Stimulated activated CD8-positive, alpha-beta memory T cell treated with anti-CD3 and anti-CD28 coated beads, Interleukin-12 subunit alpha, Interleukin-12 subunit beta, amount 100 ng/mL, for 24 hours (primary cell): ENCODE data around the gene CYB561A3.

Experiments used
- DNase-seq: peaks from one replicate; pipeline ENCODE4 v3.0.0-alpha.2; 2020; ENCODE audit errors: extremely low read depth

Gene CYB561A3

DNA sequence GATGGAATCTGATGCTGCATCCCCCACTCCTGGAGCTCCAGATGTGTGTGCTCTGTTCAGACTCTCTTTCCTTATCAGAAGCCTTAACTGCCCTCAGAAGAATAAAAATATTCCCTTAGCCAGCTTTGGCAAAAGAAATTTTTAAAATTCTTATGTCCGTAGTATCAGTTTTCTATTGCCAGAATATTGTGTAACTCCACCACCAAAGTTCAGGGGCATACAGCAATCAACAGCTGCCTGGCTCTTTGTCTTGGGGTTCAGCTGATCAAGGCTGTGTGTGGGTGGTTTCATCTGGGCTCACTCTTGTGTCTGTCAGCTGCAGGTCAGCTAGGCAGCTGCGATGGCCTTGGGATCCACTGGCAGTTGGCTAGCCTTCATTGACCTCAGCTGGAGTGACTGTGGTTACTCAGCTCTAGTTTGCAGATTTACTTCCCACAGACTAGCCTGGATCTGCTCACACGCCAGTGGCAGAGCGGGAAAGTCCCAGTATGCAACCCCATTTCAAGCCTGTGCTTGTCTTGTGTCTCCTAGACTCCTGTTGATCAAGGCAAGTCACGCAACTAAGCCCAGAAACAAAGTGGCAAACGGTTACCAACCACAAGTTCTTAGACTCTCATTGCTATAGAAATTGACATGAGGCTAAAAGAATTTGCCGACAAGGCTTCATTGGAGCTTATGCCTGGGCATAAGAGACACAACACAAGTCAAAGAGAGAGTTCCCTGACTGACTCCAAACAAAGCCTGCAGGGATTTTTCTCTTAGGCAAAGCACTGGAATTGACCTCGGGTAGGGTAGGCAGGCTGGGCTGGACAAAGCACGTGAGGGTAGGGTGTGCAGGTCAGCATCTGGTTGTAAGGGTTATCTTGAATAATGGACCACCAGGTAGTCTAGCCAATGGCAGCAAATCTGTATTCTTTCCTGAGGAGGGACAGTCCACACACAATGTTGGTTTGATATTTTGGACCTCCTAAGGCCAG, 8.0 kb upstream of the CYB561A3 start:
- DNase-seq: no peak

DNA sequence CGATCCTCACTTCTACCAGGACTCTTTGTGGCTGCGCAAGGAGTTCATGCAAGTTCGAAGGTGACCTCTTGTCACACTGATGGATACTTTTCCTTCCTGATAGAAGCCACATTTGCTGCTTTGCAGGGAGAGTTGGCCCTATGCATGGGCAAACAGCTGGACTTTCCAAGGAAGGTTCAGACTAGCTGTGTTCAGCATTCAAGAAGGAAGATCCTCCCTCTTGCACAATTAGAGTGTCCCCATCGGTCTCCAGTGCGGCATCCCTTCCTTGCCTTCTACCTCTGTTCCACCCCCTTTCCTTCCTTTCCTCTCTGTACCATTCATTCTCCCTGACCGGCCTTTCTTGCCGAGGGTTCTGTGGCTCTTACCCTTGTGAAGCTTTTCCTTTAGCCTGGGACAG, 7.0 kb upstream of the CYB561A3 start:
- no peak for DNase-seq

GRCh38 chr11:61367406-61367805, 5.7 kb upstream of the CYB561A3 start:
- no peak for DNase-seq

- DNase-seq: no peak
Measured at GRCh38 chr11:61364012-61364675, 2.5 kb upstream of the CYB561A3 start.

GRCh38 chr11:61362542-61362875, 827 bp upstream of the CYB561A3 start:
- DNase-seq: no peak

DNA sequence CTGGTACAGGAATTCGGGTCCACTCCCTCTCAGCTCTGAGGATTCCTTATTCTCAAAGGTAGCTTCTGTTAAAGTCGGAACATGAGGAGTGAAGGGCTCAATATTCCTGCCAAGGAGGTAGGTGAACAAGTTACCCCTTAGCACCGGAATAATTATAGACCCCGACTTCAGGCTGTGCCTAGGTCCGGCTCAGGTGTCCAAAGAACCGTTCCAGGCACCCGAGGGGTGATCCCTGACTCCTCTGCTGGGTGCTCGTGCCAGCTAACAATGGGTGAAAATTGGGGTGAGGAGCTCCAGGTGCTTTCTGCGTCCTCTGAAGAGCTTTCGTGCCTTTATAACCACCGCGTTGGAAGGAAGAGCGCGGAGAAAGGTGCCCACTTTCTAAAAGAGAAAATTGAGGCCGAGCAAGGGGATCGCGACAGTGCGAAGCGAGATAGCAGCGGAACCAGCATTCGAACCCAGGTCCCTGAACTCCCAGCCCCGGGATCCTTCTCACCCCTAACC, 393 bp downstream of the CYB561A3 start:
- DNase-seq: no peak

DNA sequence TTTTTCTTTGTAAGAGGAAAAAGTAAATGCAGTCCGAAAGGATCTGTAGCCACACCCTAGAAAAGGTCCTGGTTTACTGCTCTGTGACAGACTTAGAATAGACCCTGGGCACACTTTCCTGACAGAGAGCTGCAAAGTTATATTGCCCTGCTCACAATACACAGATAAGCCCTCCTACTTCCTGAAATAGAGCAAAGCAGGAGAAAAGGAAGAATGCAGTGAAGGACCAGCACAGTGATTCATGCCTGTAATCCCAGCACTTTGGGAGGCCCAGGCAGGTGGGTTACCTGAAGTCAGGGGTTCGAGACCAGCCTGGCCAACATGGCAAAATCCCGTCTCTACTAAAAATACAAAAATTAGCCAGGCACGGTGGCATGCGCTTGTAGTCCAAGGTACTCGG, 2.2 kb downstream of the CYB561A3 start:
- no peak for DNase-seq

DNA sequence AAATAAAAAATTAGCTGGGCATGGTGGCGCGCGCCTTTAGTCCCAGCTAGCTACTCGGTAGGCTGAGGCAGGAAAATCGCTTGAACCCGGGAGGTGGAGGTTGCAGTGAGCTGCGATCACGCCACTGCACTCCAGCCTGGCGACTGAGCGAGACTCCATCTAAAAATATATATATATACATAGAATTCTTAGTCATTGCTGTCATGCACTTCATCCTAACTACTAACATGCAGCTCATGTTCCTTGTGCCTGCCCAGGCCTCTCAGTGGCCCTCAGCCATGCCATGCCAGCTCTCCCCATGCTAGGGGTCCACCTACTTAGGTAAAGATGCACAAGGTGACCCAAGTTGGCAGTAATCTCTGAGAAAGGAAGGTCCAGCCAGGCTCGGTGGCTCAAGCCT, 3.1 kb downstream of the CYB561A3 start:
- no peak for DNase-seq

GRCh38 chr11:61357894-61358239, 3.8 kb downstream of the CYB561A3 start:
- DNase-seq: no peak

DNA sequence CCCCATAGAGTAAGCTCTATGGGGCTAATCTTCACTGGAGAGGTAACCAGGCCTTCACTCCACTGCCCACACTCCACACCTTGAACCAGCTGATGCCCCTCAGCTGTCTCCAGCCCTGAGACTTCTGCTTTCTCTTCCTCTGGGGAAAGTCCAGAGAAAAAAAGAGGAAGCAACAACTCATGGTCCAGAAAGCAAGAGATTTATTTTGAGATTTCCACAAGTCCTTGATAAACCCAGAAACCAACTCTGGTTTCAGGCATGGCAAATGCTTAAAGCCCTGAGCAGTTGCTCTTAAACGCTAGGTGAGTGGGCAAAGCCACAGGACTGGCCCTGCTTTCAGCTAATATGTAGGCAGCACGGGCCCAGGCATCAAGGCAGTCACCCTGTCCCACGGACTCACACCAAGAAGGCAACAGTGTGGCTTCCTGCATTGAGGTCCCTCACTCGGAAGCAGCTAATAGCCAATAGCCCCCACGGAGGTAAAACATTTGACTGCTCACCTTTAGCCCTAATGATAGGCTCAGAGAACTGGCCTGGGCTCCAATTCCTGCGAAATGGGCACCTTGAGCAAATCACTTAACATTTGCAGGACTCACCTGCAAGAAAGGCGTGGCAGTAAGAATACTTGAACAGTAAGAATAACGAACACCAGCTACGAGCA, 4.3 kb downstream of the CYB561A3 start:
- DNase-seq: no peak

GRCh38 chr11:61356706-61357105, 5.0 kb downstream of the CYB561A3 start:
- no peak for DNase-seq

DNA sequence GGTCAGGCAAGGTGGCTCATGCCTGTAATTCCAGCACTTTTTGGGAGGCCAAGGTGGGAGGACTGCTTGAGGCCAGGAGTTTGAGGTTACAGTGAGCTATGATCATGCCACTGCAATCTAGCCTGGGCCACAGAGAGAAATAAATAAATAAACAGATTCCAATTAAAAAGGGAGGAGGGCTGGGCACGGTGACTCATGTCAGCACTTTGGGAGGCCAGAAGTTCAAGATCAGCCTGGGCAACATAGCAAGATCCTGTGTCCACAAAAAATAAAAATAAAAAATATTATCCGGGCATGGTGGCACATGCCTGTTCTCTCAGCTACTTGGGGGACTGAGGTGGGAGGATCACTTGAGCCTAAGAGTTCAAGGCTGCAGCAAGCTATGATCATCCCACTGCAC, 7.5 kb downstream of the CYB561A3 start:
- no peak for DNase-seq

- no peak for DNase-seq
Measured at GRCh38 chr11:61353131-61354067, 8.3 kb downstream of the CYB561A3 start.

DNA sequence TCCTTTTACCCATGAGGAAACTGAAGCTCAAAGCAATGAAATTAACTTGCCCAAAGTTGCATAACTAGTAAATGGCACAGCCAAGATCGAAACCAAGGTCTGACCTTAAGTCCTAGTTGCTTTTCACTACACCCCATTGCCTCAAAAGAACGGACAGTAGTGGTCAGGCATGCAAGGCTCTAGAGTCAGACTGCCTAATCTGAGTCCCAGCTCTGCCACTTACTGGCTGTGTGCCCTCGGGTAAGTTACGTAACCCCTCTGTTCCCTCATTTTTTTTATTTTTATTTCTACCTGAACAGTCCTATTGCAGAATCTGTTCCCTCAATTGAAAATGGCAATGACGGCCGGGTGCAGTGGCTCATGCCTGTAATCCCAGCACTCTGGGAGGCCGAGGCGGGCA, 9.6 kb downstream of the CYB561A3 start:
- no peak for DNase-seq

DNA sequence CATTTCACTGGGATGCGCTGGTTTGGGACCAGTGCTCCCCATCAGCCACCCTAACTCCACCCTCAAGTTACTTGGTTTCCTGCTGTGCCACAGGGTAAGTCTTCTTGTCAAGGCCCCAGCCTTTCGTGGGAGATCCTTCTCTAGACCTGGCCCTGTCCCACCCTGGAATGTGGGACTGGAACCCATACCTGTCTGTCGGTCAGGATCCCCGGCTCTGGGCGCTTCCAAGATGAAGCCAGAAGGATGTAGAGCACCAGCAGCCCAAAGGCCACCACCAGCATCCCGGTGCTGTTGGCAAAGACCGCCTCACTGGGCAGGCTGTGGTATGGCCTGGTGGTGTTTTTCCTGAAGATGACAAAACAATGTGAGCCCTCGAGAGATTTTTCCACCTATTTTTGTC, 10.9 kb downstream of the CYB561A3 start:
- no peak for DNase-seq

DNA sequence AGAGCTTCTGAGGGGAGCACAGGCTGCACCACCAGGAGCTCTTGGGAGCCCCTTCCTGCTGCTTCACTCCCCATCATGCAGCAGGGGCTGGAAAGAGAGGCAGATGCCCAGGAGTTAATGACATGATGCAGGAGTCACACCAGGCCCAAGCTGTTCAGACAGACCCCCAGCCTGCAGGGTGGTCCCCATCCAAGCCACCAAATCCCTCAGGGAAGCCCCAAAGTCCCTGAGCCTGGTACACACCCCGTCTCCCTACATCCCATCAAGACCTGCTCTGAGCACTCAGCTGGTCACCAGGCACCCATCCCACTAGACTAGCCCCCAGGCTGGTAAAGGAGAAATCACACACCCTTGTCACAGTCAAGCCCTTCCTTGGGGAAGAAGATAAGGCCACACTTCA, 11.3 kb downstream of the CYB561A3 start:
- DNase-seq: no peak

GRCh38 chr11:61349916-61350315, 11.8 kb downstream of the CYB561A3 start:
- DNase-seq: no peak

- DNase-seq: no peak
Measured at GRCh38 chr11:61349189-61349751, 12.4 kb downstream of the CYB561A3 start.

- no peak for DNase-seq
Measured at GRCh38 chr11:61347916-61348461, 13.7 kb downstream of the CYB561A3 start.

DNA sequence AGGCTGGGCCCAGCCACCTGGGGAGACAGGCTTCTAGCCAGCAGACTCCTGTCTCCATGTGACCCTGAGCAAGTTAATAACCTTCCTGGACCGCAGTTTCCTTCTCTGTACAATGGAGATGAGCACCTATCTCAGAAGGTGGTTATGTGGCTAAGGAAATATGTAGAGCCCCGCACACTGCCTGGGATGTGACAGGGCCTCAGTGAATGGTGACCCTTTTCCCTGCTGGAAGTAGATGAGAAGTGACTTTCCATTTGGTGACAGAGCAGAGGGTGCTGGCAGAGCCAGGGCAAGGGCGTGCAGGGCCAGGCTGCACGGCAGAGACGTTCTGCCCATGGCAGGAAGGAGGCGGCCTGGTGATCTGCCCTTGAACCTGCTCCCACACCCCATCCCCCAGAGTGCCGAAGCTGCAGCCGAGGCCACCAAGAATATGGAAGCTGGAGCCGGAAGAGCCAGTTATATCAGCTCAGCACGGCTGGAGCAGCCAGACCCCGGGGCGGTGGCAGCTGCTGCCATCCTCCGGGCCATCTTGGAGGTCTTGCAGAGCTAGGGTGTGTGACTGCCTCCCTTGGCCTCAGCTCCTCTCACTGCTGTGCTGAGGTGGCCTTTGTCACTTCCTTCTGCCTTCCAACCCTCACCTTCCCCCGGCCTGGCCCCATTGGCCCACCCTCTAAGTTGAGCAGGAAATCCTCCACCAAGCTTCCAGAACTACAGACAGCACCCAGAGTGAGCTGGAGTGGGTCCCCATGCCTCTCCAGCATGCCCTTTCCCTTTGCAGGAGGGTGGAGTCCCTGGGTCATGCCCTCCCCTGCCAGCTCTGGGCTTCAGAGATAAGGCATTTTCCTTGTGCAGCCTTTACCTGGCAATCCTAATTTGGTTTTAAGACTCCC, 15.5 kb downstream of the CYB561A3 start:
- no peak for DNase-seq
